ENCODE data around the gene TBK1. TPM values are rescaled to one million over a fixed set of nuclear protein-coding genes. Genes with fewer than 3 reads are reported as not detected.

The TBK1 gene
- total and polyA plus RNA-seq, 2 of the 4 experiments (the other 2 are of a cell fraction), result 9.9 to 11.6 TPM

GRCh38 chr12:64411427-64411826, 40.5 kb upstream of the TBK1 start:
- intact Hi-C loops (cut with micrococcal nuclease) (loop anchor here (5.0 kb wide), 1 partner anchor 36 kb away; no protein-coding TSS in a partner anchor), in situ Hi-C loops (cut with MboI; ENCODE audit: low sequenced_read_pairs) (loop anchor here (5.0 kb wide), 1 partner anchor 36 kb away; no protein-coding TSS in a partner anchor), dilution Hi-C loops (cut with HindIII; ENCODE audit: low sequenced_read_pairs, unreplicated experiment) (no loop called here)
- no TSS peak for BruUV-seq (replicated peaks)
- no peak overlapping the region for H3K4ac ChIP-seq (ENCODE audit: low read depth, low read length)
- TF ChIP-seq POLR2A (IDR thresholded peaks at IDR 0.05; ENCODE audit: low read depth, low read length) (no peak), RFX5 (IDR thresholded peaks at IDR 0.05; ENCODE audit: low read depth, low read length) (no peak), MXI1 (IDR thresholded peaks at IDR 0.05; ENCODE audit: borderline replicate concordance, low read depth, low read length) (no peak), FOS (IDR thresholded peaks at IDR 0.05; ENCODE audit: low read depth, low read length) (no peak), MAFK (IDR thresholded peaks at IDR 0.05; ENCODE audit: low read depth, low read length) (no peak), MAZ (IDR thresholded peaks at IDR 0.05; ENCODE audit: borderline replicate concordance, low read depth, low read length) (no peak), NFE2L2 (IDR thresholded peaks at IDR 0.05; ENCODE audit: low read depth, low read length) (no peak), RCOR1 (IDR thresholded peaks at IDR 0.05; ENCODE audit: insufficient replicate concordance, low read length) (no peak), CHD1 (IDR thresholded peaks at IDR 0.05; ENCODE audit: low read depth, low read length) (no peak), BHLHE40 (IDR thresholded peaks at IDR 0.05; ENCODE audit: low read depth, low read length) (no peak), SMC3 (IDR thresholded peaks at IDR 0.05; ENCODE audit: low read depth, low read length) (no peak), RAD21 (IDR thresholded peaks at IDR 0.05; ENCODE audit: low read length) (no peak), USF2 (IDR thresholded peaks at IDR 0.05; ENCODE audit: low read depth, low read length) (no peak), CEBPB (IDR thresholded peaks at IDR 0.05; ENCODE audit: low read depth, low read length) (no peak)
- TF ChIP-seq, protein P1, sequence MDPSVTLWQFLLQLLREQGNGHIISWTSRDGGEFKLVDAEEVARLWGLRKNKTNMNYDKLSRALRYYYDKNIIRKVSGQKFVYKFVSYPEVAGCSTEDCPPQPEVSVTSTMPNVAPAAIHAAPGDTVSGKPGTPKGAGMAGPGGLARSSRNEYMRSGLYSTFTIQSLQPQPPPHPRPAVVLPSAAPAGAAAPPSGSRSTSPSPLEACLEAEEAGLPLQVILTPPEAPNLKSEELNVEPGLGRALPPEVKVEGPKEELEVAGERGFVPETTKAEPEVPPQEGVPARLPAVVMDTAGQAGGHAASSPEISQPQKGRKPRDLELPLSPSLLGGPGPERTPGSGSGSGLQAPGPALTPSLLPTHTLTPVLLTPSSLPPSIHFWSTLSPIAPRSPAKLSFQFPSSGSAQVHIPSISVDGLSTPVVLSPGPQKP (IDR thresholded peaks at IDR 0.05; ENCODE audit: borderline replicate concordance, low read depth, low read length), result no peak
- TF ChIP-seq, protein P2, sequence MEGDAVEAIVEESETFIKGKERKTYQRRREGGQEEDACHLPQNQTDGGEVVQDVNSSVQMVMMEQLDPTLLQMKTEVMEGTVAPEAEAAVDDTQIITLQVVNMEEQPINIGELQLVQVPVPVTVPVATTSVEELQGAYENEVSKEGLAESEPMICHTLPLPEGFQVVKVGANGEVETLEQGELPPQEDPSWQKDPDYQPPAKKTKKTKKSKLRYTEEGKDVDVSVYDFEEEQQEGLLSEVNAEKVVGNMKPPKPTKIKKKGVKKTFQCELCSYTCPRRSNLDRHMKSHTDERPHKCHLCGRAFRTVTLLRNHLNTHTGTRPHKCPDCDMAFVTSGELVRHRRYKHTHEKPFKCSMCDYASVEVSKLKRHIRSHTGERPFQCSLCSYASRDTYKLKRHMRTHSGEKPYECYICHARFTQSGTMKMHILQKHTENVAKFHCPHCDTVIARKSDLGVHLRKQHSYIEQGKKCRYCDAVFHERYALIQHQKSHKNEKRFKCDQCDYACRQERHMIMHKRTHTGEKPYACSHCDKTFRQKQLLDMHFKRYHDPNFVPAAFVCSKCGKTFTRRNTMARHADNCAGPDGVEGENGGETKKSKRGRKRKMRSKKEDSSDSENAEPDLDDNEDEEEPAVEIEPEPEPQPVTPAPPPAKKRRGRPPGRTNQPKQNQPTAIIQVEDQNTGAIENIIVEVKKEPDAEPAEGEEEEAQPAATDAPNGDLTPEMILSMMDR (conservative IDR thresholded peaks at IDR 0.05; ENCODE audit: low read depth, low read length), result no peak
- H3K27me3 ChIP-seq (ENCODE audit: control insufficient read depth, insufficient read depth, low read length), result no peaks in the 10 kb centered on the region
- peaks cover 43 to 54% of the 10 kb centered on the region in 2 experiments for H3K79me1 ChIP-seq (ENCODE audit: low read depth in 1 of 2, low read length in 2 of 2)
- H2BK120ac ChIP-seq (ENCODE audit: low read depth, low read length), result no peak overlapping the region
- ATAC-seq (ENCODE audit: low read depth) (no peak), DNase-seq (no peak)
- no peak overlapping the region for H3K23ac ChIP-seq (ENCODE audit: low read depth, low read length)
- H3K18ac ChIP-seq (ENCODE audit: low read depth, low read length), result no peak overlapping the region
- peaks cover 33% of the 10 kb centered on the region for H3K36me3 ChIP-seq (ENCODE audit: control insufficient read depth, insufficient read depth, low read length)
- ChIA-PET POLR2A (ENCODE audit: unreplicated experiment) (no interaction called here), CTCF (interaction anchor here (1.3 kb wide), 1 partner anchor 583 kb away, joined by 3 read pairs; no protein-coding TSS in a partner anchor)
- no peak overlapping the region for H2AK9ac ChIP-seq (replicated peaks; ENCODE audit: low read depth, low read length, poor library complexity)
- no peak overlapping the region for H3K4me2 ChIP-seq (ENCODE audit: low read depth, low read length)
- no peaks in the 10 kb centered on the region for H3K9me3 ChIP-seq (ENCODE audit: control insufficient read depth, insufficient read depth, low read length)
- H2AFZ ChIP-seq (replicated peaks; ENCODE audit: low read length, poor library complexity), result no peak overlapping the region
- H2BK15ac ChIP-seq (ENCODE audit: low read depth, low read length), result no peak overlapping the region
- no peak overlapping the region; a peak in 1 of 4 replicates for H4K8ac ChIP-seq (ENCODE audit: low read depth in 2 of 2, low read length in 2 of 2)
- no CpG with 5 or more reads among the region's 2 CpGs for WGBS, 2 experiments (ENCODE audit: extremely low coverage in 2 of 2, insufficient read length in 1 of 2)
- H3K14ac ChIP-seq (replicated peaks; ENCODE audit: low read depth, low read length), result no peak overlapping the region
- no peak overlapping the region for H2AK5ac ChIP-seq (ENCODE audit: low read depth, low read length)
- no peak overlapping the region for H3K4me3 ChIP-seq (ENCODE audit: insufficient read depth, low read depth, low read length)
- H2BK20ac ChIP-seq (ENCODE audit: low read depth, low read length), result no peak overlapping the region
- no peak overlapping the region for H3K9ac ChIP-seq (ENCODE audit: low read depth, low read length)
- H4K20me1 ChIP-seq (ENCODE audit: insufficient read depth, low read length), result peaks cover 32% of the 10 kb centered on the region
- H3K9me1 ChIP-seq (ENCODE audit: insufficient read depth, low read length), result peaks cover 9% of the 10 kb centered on the region
- H3K4me1 ChIP-seq (ENCODE audit: control insufficient read depth, insufficient read depth, low read length), result peaks cover 7% of the 10 kb centered on the region
- no peak overlapping the region for H3K56ac ChIP-seq (ENCODE audit: extremely low read depth, insufficient read depth, low read length)
- no peak overlapping the region for H3K27ac ChIP-seq (ENCODE audit: insufficient read depth, low read length)
- no peak overlapping the region for H4K91ac ChIP-seq (ENCODE audit: insufficient read depth, low read depth, low read length)
- H2BK5ac ChIP-seq (ENCODE audit: low read depth, low read length, poor library complexity, severe bottlenecking), result no peak overlapping the region
- no peak overlapping the region for H4K5ac ChIP-seq (ENCODE audit: low read depth, low read length)

Data from IMR-90 (cell line).